RWPE1 (cell line): ENCODE results near the gene RSPO1.
A peak's percentile ranks its signal among the peaks of the same experiment; 100 is the strongest.
"Not testable (repeated sequence)": the region's sequence is repeated elsewhere in the genome, so short reads cannot be mapped to it uniquely, and the experiment has no call there.

Experiments
- CTCF ChIA-PET: fragments of 350-600 bp; sonication (Branson Sonifier 250); formaldehyde crosslinking; extraction: SDS; loops from one replicate; lab custom pipeline; 2021; lab: Yijun Ruan, JAX
- POLR2A ChIA-PET: fragments of 400-600 bp; formaldehyde crosslinking; extraction: SDS; loops from one replicate; lab custom pipeline; 2020; ENCODE audit warnings: antibody characterized with exemption; ENCODE audit not compliant: low non-redundant PET; lab: Yijun Ruan, JAX
- DNase-seq: peaks from one replicate; pipeline ENCODE4 v3.0.0; 2012; ENCODE audit warnings: low spot score
- H3K27ac ChIP-seq: fragments of 450-650 bp; 2 replicates; pipeline ENCODE4 v1.5.1; 2017
- CTCF ChIP-seq: fragments of 450-650 bp; conservative IDR thresholded peaks from 2 replicates; pipeline ENCODE4 v1.5.1; 2017; ENCODE audit warnings: low read depth, mild to moderate bottlenecking

The RSPO1 gene

GRCh38 chr1:37596182-37596667 is 38.5 kb downstream of the RSPO1 start:
- CTCF ChIA-PET: interaction anchor here (0.6 kb wide), 3 partner anchors 66 to 269 kb away, joined by 3 to 4 read pairs (median 3); no protein-coding TSS in a partner anchor
- POLR2A ChIA-PET: no interaction called here
- H3K27ac ChIP-seq: peak overlapping the region; percentile 65
- no peak for DNase-seq
- no peak for TF ChIP-seq CTCF

GRCh38 chr1:37595440-37596181 is 39.1 kb downstream of the RSPO1 start, which contains the start of gene GNL2:
Gene GNL2 (minus strand): TSS chr1:37595937. CDS start chr1:37595822, 115 bp downstream.
- no peak for TF ChIP-seq CTCF
- peak within 1 kb of the TSS; percentile 65 for H3K27ac ChIP-seq
- DNase-seq: peak; percentile 97
- CTCF ChIA-PET: interaction anchor here (0.6 kb wide), 3 partner anchors 67 to 270 kb away, joined by 3 to 4 read pairs (median 3); no protein-coding TSS in a partner anchor
- POLR2A ChIA-PET: no interaction called here

GRCh38 chr1:37593726-37594125 is 41.0 kb downstream of the RSPO1 start:
- ChIA-PET CTCF (no interaction called here), POLR2A (no interaction called here)
- no peak for TF ChIP-seq CTCF
- H3K27ac ChIP-seq: no peak overlapping the region
- no peak for DNase-seq

- ChIA-PET POLR2A (no interaction called here), CTCF (interaction anchor here (0.7 kb wide), 1 partner anchor 18 kb away, joined by 4 read pairs; no protein-coding TSS in a partner anchor)
- no peak overlapping the region for H3K27ac ChIP-seq
- TF ChIP-seq CTCF: no peak
- no peak for DNase-seq
Observed at GRCh38 chr1:37588939-37589338, 45.8 kb downstream of the RSPO1 start.

GRCh38 chr1:37584544-37584943 is 50.1 kb downstream of the RSPO1 start:
- H3K27ac ChIP-seq, DNase-seq, POLR2A ChIA-PET: not testable (repeated sequence)
- CTCF ChIA-PET: interaction anchor here (0.7 kb wide), 1 partner anchor 226 kb away, joined by 6 read pairs; no protein-coding TSS in a partner anchor

- no peak for TF ChIP-seq CTCF
- CTCF ChIA-PET: interaction anchor here (1.0 kb wide), 1 partner anchor 106 kb away, joined by 3 read pairs; no protein-coding TSS in a partner anchor
- POLR2A ChIA-PET: interaction anchor here (0.9 kb wide), 1 partner anchor 61 kb away, joined by 3 read pairs; no protein-coding TSS in a partner anchor
- no peak for DNase-seq
- no peak overlapping the region for H3K27ac ChIP-seq
Observed at GRCh38 chr1:37575692-37576091, 59.0 kb downstream of the RSPO1 start.
